K562 (cell line): ENCODE data around the gene SPATA25. TPM values are rescaled to one million over a fixed set of nuclear protein-coding genes. Genes with fewer than 3 reads are reported as not detected.

Experiments
- FOXP1 ChIP-seq: sonication (generic); formaldehyde crosslinking; IDR thresholded peaks from 2 replicates; pipeline ENCODE4 v1.8.0; 2022; ENCODE audit warnings: mild to moderate bottlenecking, missing genetic modification reagents
- KDM5B ChIP-seq: fragments of 200-600 bp; sonication (generic); IDR thresholded peaks from 2 replicates; pipeline ENCODE4 v1.6.1; 2012; ENCODE audit warnings: low read depth, mild to moderate bottlenecking, moderate library complexity, low read length, control low read depth, inconsistent platforms; ENCODE audit not compliant: insufficient replicate concordance
- LEF1 ChIP-seq: fragments of 450-650 bp; IDR thresholded peaks from 2 replicates; pipeline ENCODE4 v1.6.1; 2016; ENCODE audit warnings: mild to moderate bottlenecking
- MED1 ChIP-seq: sonication (generic); formaldehyde crosslinking; IDR thresholded peaks from 2 replicates; pipeline ENCODE4 v1.8.1; 2023; ENCODE audit warnings: missing genetic modification reagents, borderline replicate concordance
- RFX5 ChIP-seq: IDR thresholded peaks from 2 replicates; pipeline ENCODE4 v1.6.1; 2011; ENCODE audit warnings: low read depth, mild to moderate bottlenecking, improper control_type of control experiment, low read length
- SIN3A ChIP-seq, 2 experiments: fragments of 150-350 bp in 1 of 2; IDR thresholded peaks; 2 replicates each; pipeline ENCODE4 v1.6.1; 2011 to 2016; ENCODE audit warnings: borderline replicate concordance in 2 of 2, low read depth in 2 of 2, low read length in 2 of 2, mild to moderate bottlenecking in 2 of 2, moderate library complexity in 2 of 2; ENCODE audit not compliant: control insufficient read depth in 1 of 2
- TAF15 ChIP-seq: fragments of 200-400 bp; formaldehyde crosslinking; IDR thresholded peaks from 2 replicates; pipeline ENCODE4 v1.6.1; 2017; ENCODE audit warnings: mild to moderate bottlenecking, low read depth, low read length, moderate library complexity
- TRIM24 ChIP-seq, 2 experiments: fragments of 450-650 bp; IDR thresholded peaks; 2 replicates each; pipeline ENCODE4 v1.6.1; 2016
- ZKSCAN3 ChIP-seq: fragments of 250-450 bp; sonication (Bioruptor Pico); IDR thresholded peaks from 2 replicates; pipeline ENCODE4 v1.4.0; 2020
- polyA plus RNA-seq, 8 experiments: library from polyadenylated mRNA; depleted of rRNA in 4 of 8; stranded (reverse) in 5 of 8; unstranded in 3 of 8; fragments of >200 nt; fragmentation: Nextera tagmentation in 2 of 8; fragmentation: Illumina TruSeq in 1 of 8; extraction: Ambion mirVana in 2 of 8; extraction: Trizol in 1 of 8; gene quantifications; 2 replicates each; pipeline versions ENCODE4 v1.2.1 to v1.2.3, GENCODE V29; 2011 to 2014; ENCODE audit warnings: inconsistent platforms in 1 of 8, missing spikeins in 1 of 8
- total RNA-seq, 7 experiments: library from RNA; depleted of rRNA in 6 of 7; stranded (reverse); fragments of >200 nt in 6 of 7; fragmentation: Illumina TruSeq in 2 of 7; extraction: Trizol in 2 of 7; gene quantifications; 2 replicates each; pipeline versions ENCODE4 v1.2.1 to v1.2.3, GENCODE V29; 2011 to 2021; ENCODE audit warnings: low replicate concordance in 1 of 7
- TF ChIP-seq, protein P1 (sequence below): fragments of 200-400 bp; formaldehyde crosslinking; IDR thresholded peaks from 2 replicates; pipeline ENCODE4 v1.6.1; 2017; ENCODE audit warnings: mild to moderate bottlenecking, low read depth, low read length, moderate library complexity
- TF ChIP-seq, protein P2 (sequence below): fragments of 250-450 bp; sonication (Bioruptor Pico); IDR thresholded peaks from 2 replicates; pipeline ENCODE4 v1.8.0; 2021; ENCODE audit warnings: moderate library complexity, mild to moderate bottlenecking, inconsistent platforms
- TF ChIP-seq, protein P3 (sequence below): IDR thresholded peaks from 2 replicates; pipeline ENCODE4 v1.6.1; 2016; ENCODE audit warnings: missing genetic modification characterization, missing compliant biosample characterization
- TF ChIP-seq, protein P4 (sequence below), 2 experiments: fragments of 450-650 bp in 1 of 2; IDR thresholded peaks; 2 replicates each; pipeline ENCODE4 v1.6.1; 2011 to 2017; ENCODE audit warnings: low read depth in 2 of 2, antibody characterized with exemption in 1 of 2, borderline replicate concordance in 1 of 2, low read length in 1 of 2, mild to moderate bottlenecking in 1 of 2, mixed read lengths in 1 of 2; ENCODE audit not compliant: control insufficient read depth in 1 of 2
- TF ChIP-seq, protein P5 (sequence below): IDR thresholded peaks from 2 replicates; pipeline ENCODE4 v1.6.1; 2011; ENCODE audit warnings: borderline replicate concordance, low read depth, mild to moderate bottlenecking, moderate library complexity, low read length; ENCODE audit not compliant: insufficient read depth, poor library complexity, severe bottlenecking

SPATA25 gene
- total and polyA plus RNA-seq, 9 of the 15 experiments (the other 6 are each of a cell fraction or from before 2014, with no cell fraction given) = 0.21 to 0.95 (median 0.53) TPM; not detected in 3

DNA sequence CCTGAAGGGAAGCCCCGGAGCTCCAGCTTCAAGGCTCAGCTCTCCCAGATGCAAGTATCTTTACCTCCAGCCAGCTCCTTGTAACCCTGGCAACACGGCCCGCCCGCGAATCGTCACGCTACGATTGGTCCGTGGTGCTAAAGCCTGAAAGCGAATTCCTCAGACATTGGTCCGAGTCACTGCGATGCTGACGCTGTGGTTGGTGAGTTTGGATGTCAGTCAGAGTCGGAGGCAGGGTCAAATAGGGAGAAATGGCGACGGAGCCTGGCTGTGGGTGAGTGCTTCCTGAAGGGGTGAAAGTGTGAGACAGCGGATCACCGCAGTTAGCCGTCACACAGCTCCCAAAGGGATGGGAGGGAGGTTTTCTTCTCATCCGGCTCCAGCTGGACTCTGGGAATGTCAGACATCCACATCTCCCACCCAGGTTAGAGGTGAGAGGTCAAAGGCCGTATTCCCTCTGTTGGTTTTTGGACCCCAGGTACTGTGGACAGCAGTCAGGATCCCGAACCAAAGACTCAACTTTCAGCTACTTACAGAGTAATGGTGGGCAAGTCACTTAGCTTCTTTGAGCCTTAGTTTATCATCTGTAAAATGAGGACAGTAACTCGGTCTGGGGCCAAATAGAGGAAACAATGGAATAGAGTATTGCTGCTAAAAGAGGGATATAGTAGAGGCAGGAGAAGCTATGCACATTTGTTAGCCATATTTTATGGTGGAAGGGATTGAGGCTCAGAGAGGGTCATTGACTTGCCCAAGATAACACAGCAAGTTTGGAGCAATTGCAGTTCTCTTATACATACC lies 6.2 kb downstream of the SPATA25 start, which contains the start of gene ZSWIM1 (continued):
- TF ChIP-seq TRIM24 (IDR thresholded peaks at IDR 0.05) (0 out of 4 replicates have a peak, but pooled peaks of 1 of the 2 experiments have one; percentile 19), MED1 (CRISPR knock-in tag) (no peak), ZKSCAN3 (CRISPR knock-in tag) (no peak), RFX5 (no peak), SIN3A (IDR thresholded peaks at IDR 0.05; ENCODE audit: borderline replicate concordance in 2 of 2, control insufficient read depth in 1 of 2, low read depth in 2 of 2, low read length in 2 of 2) (0 out of 4 replicates have a peak, but pooled peaks have one; percentile 22 to 50), KDM5B (peak; percentile 93), LEF1 (no peak), TAF15 (no peak), FOXP1 (no peak)
- TF ChIP-seq, protein P1, sequence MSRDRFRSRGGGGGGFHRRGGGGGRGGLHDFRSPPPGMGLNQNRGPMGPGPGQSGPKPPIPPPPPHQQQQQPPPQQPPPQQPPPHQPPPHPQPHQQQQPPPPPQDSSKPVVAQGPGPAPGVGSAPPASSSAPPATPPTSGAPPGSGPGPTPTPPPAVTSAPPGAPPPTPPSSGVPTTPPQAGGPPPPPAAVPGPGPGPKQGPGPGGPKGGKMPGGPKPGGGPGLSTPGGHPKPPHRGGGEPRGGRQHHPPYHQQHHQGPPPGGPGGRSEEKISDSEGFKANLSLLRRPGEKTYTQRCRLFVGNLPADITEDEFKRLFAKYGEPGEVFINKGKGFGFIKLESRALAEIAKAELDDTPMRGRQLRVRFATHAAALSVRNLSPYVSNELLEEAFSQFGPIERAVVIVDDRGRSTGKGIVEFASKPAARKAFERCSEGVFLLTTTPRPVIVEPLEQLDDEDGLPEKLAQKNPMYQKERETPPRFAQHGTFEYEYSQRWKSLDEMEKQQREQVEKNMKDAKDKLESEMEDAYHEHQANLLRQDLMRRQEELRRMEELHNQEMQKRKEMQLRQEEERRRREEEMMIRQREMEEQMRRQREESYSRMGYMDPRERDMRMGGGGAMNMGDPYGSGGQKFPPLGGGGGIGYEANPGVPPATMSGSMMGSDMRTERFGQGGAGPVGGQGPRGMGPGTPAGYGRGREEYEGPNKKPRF = no peak
- TF ChIP-seq, protein P2, sequence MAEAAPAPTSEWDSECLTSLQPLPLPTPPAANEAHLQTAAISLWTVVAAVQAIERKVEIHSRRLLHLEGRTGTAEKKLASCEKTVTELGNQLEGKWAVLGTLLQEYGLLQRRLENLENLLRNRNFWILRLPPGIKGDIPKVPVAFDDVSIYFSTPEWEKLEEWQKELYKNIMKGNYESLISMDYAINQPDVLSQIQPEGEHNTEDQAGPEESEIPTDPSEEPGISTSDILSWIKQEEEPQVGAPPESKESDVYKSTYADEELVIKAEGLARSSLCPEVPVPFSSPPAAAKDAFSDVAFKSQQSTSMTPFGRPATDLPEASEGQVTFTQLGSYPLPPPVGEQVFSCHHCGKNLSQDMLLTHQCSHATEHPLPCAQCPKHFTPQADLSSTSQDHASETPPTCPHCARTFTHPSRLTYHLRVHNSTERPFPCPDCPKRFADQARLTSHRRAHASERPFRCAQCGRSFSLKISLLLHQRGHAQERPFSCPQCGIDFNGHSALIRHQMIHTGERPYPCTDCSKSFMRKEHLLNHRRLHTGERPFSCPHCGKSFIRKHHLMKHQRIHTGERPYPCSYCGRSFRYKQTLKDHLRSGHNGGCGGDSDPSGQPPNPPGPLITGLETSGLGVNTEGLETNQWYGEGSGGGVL (CRISPR knock-in tag) = no peak
- TF ChIP-seq, protein P3, sequence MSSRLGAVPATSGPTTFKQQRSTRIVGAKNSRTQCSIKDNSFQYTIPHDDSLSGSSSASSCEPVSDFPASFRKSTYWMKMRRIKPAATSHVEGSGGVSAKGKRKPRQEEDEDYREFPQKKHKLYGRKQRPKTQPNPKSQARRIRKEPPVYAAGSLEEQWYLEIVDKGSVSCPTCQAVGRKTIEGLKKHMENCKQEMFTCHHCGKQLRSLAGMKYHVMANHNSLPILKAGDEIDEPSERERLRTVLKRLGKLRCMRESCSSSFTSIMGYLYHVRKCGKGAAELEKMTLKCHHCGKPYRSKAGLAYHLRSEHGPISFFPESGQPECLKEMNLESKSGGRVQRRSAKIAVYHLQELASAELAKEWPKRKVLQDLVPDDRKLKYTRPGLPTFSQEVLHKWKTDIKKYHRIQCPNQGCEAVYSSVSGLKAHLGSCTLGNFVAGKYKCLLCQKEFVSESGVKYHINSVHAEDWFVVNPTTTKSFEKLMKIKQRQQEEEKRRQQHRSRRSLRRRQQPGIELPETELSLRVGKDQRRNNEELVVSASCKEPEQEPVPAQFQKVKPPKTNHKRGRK (tag) = no peak
- TF ChIP-seq, protein P4, sequence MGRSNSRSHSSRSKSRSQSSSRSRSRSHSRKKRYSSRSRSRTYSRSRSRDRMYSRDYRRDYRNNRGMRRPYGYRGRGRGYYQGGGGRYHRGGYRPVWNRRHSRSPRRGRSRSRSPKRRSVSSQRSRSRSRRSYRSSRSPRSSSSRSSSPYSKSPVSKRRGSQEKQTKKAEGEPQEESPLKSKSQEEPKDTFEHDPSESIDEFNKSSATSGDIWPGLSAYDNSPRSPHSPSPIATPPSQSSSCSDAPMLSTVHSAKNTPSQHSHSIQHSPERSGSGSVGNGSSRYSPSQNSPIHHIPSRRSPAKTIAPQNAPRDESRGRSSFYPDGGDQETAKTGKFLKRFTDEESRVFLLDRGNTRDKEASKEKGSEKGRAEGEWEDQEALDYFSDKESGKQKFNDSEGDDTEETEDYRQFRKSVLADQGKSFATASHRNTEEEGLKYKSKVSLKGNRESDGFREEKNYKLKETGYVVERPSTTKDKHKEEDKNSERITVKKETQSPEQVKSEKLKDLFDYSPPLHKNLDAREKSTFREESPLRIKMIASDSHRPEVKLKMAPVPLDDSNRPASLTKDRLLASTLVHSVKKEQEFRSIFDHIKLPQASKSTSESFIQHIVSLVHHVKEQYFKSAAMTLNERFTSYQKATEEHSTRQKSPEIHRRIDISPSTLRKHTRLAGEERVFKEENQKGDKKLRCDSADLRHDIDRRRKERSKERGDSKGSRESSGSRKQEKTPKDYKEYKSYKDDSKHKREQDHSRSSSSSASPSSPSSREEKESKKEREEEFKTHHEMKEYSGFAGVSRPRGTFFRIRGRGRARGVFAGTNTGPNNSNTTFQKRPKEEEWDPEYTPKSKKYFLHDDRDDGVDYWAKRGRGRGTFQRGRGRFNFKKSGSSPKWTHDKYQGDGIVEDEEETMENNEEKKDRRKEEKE (IDR thresholded peaks at IDR 0.05; ENCODE audit: borderline replicate concordance in 1 of 2, control insufficient read depth in 1 of 2, low read depth in 2 of 2, low read length in 1 of 2) = no peak
- TF ChIP-seq, protein P5, sequence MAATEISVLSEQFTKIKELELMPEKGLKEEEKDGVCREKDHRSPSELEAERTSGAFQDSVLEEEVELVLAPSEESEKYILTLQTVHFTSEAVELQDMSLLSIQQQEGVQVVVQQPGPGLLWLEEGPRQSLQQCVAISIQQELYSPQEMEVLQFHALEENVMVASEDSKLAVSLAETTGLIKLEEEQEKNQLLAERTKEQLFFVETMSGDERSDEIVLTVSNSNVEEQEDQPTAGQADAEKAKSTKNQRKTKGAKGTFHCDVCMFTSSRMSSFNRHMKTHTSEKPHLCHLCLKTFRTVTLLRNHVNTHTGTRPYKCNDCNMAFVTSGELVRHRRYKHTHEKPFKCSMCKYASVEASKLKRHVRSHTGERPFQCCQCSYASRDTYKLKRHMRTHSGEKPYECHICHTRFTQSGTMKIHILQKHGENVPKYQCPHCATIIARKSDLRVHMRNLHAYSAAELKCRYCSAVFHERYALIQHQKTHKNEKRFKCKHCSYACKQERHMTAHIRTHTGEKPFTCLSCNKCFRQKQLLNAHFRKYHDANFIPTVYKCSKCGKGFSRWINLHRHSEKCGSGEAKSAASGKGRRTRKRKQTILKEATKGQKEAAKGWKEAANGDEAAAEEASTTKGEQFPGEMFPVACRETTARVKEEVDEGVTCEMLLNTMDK = no peak
